Measurements from ENCODE around the gene PNMA8C.

PNMA8C gene

GRCh38 chr19:46393456-46394401 is 35.0 kb downstream of the PNMA8C start:
- Mint-ChIP-seq H3K36me3 (peaks cover 24% of the 10 kb centered on the region), H3K9me3 (peaks cover 4% of the 10 kb centered on the region), H3K4me1 (no peaks in the 10 kb centered on the region), H3K27ac (no peak overlapping the region), H3K4me3 (no peak overlapping the region), H3K27me3 (peaks cover 10% of the 10 kb centered on the region)
- peak; percentile 18 for DNase-seq
- CTCF ChIA-PET = no interaction called here

GRCh38 chr19:46392837-46393236 is 35.9 kb downstream of the PNMA8C start:
- peaks cover 4% of the 10 kb centered on the region for H3K9me3 Mint-ChIP-seq
- DNase-seq = no peak
- no peaks in the 10 kb centered on the region for H3K4me1 Mint-ChIP-seq
- no peak overlapping the region for H3K27ac Mint-ChIP-seq
- H3K36me3 Mint-ChIP-seq = peaks cover 33% of the 10 kb centered on the region
- H3K27me3 Mint-ChIP-seq = peaks cover 5% of the 10 kb centered on the region
- CTCF ChIA-PET = no interaction called here
- H3K4me3 Mint-ChIP-seq = no peak overlapping the region

GRCh38 chr19:46392252-46392801 is 36.4 kb downstream of the PNMA8C start:
- Mint-ChIP-seq H3K27me3 (no peaks in the 10 kb centered on the region), H3K9me3 (peaks cover 4% of the 10 kb centered on the region), H3K27ac (no peak overlapping the region), H3K36me3 (peaks cover 38% of the 10 kb centered on the region), H3K4me1 (no peaks in the 10 kb centered on the region), H3K4me3 (no peak overlapping the region)
- no peak for DNase-seq
- CTCF ChIA-PET = no interaction called here

GRCh38 chr19:46391296-46392251 is 37.2 kb downstream of the PNMA8C start:
- Mint-ChIP-seq H3K27ac (no peak overlapping the region), H3K9me3 (peaks cover 4% of the 10 kb centered on the region), H3K4me1 (no peaks in the 10 kb centered on the region), H3K4me3 (no peak overlapping the region), H3K36me3 (peaks cover 46% of the 10 kb centered on the region), H3K27me3 (no peaks in the 10 kb centered on the region)
- CTCF ChIA-PET = no interaction called here
- no peak for DNase-seq

- CTCF ChIA-PET = interaction anchor here (0.6 kb wide), 1 partner anchor 35 kb away, joined by 3 read pairs; no protein-coding TSS in a partner anchor
- DNase-seq = no peak
- Mint-ChIP-seq H3K27ac (no peak overlapping the region), H3K36me3 (peaks cover 50% of the 10 kb centered on the region), H3K4me1 (no peaks in the 10 kb centered on the region), H3K4me3 (no peak overlapping the region), H3K9me3 (peaks cover 4% of the 10 kb centered on the region), H3K27me3 (no peaks in the 10 kb centered on the region)
Observed at GRCh38 chr19:46390866-46391265, 37.9 kb downstream of the PNMA8C start.

GRCh38 chr19:46390121-46390858 is 38.4 kb downstream of the PNMA8C start:
- CTCF ChIA-PET = interaction anchor here (0.6 kb wide), 1 partner anchor 35 kb away, joined by 3 read pairs; no protein-coding TSS in a partner anchor
- peaks cover 52% of the 10 kb centered on the region for H3K36me3 Mint-ChIP-seq

GRCh38 chr19:46388311-46389095 is 40.2 kb downstream of the PNMA8C start:
- no peak overlapping the region for H3K4me3 Mint-ChIP-seq
- no peak overlapping the region for H3K27ac Mint-ChIP-seq
- peak; percentile 17 for DNase-seq
- CTCF ChIA-PET = interaction anchor here (1.0 kb wide), 1 partner anchor 17 kb away, joined by 3 read pairs; no protein-coding TSS in a partner anchor
- peaks cover 4% of the 10 kb centered on the region for H3K9me3 Mint-ChIP-seq
- peaks cover 63% of the 10 kb centered on the region for H3K36me3 Mint-ChIP-seq
- H3K27me3 Mint-ChIP-seq = no peaks in the 10 kb centered on the region
- no peaks in the 10 kb centered on the region for H3K4me1 Mint-ChIP-seq

More at GRCh38 chr19:46390121-46390858, 38.4 kb downstream of the PNMA8C start:
- H3K27me3 Mint-ChIP-seq = no peaks in the 10 kb centered on the region
- no peak for DNase-seq
- H3K27ac Mint-ChIP-seq = no peak overlapping the region
- H3K4me1 Mint-ChIP-seq = no peaks in the 10 kb centered on the region
- H3K9me3 Mint-ChIP-seq = peaks cover 4% of the 10 kb centered on the region
- H3K4me3 Mint-ChIP-seq = no peak overlapping the region

- no peak overlapping the region for H3K4me3 Mint-ChIP-seq
- CTCF ChIA-PET = interaction anchor here (1.0 kb wide), 1 partner anchor 16 kb away, joined by 3 read pairs; no protein-coding TSS in a partner anchor
- peak overlapping the region; percentile 24 for H3K27ac Mint-ChIP-seq
- peak; percentile 5 for DNase-seq
- H3K4me1 Mint-ChIP-seq = no peaks in the 10 kb centered on the region
- H3K27me3 Mint-ChIP-seq = no peaks in the 10 kb centered on the region
- peaks cover 65% of the 10 kb centered on the region for H3K36me3 Mint-ChIP-seq
- peaks cover 4% of the 10 kb centered on the region for H3K9me3 Mint-ChIP-seq
Observed at GRCh38 chr19:46387713-46388130, 41.0 kb downstream of the PNMA8C start.

- Mint-ChIP-seq H3K9me3 (peaks cover 4% of the 10 kb centered on the region), H3K36me3 (peaks cover 68% of the 10 kb centered on the region), H3K27me3 (no peaks in the 10 kb centered on the region), H3K4me1 (no peaks in the 10 kb centered on the region), H3K27ac (no peak overlapping the region), H3K4me3 (no peak overlapping the region)
- DNase-seq = peak; percentile 18
- CTCF ChIA-PET = interaction anchor here (1.0 to 2.9 kb wide), 2 partner anchors 9 to 15 kb away, joined by 3 to 9 read pairs; no protein-coding TSS in a partner anchor
Observed at GRCh38 chr19:46386996-46387712, 41.6 kb downstream of the PNMA8C start.

GRCh38 chr19:46386151-46386550 is 42.6 kb downstream of the PNMA8C start:
- peak; percentile 11 for DNase-seq
- CTCF ChIA-PET = interaction anchor here (2.9 kb wide), 1 partner anchor 10 kb away, joined by 9 read pairs; no protein-coding TSS in a partner anchor
- Mint-ChIP-seq H3K9me3 (peaks cover 4% of the 10 kb centered on the region), H3K4me3 (no peak overlapping the region), H3K27ac (peak overlapping the region; percentile 33), H3K27me3 (no peaks in the 10 kb centered on the region), H3K36me3 (peaks cover 66% of the 10 kb centered on the region), H3K4me1 (no peaks in the 10 kb centered on the region)

GRCh38 chr19:46385636-46386035 is 43.1 kb downstream of the PNMA8C start:
- H3K9me3 Mint-ChIP-seq = peaks cover 4% of the 10 kb centered on the region
- H3K4me1 Mint-ChIP-seq = no peaks in the 10 kb centered on the region
- no peak overlapping the region for H3K4me3 Mint-ChIP-seq
- H3K27me3 Mint-ChIP-seq = no peaks in the 10 kb centered on the region
- peak; percentile 5 for DNase-seq
- CTCF ChIA-PET = interaction anchor here (2.9 kb wide), 1 partner anchor 11 kb away, joined by 9 read pairs; no protein-coding TSS in a partner anchor
- peaks cover 70% of the 10 kb centered on the region for H3K36me3 Mint-ChIP-seq
- no peak overlapping the region for H3K27ac Mint-ChIP-seq

- Mint-ChIP-seq H3K27me3 (no peaks in the 10 kb centered on the region), H3K27ac (no peak overlapping the region), H3K9me3 (peaks cover 2% of the 10 kb centered on the region), H3K36me3 (peaks cover 71% of the 10 kb centered on the region), H3K4me3 (no peak overlapping the region), H3K4me1 (no peaks in the 10 kb centered on the region)
- CTCF ChIA-PET = interaction anchor here (2.9 kb wide), 1 partner anchor 12 kb away, joined by 9 read pairs; no protein-coding TSS in a partner anchor
- peak; percentile 3 for DNase-seq
Observed at GRCh38 chr19:46384396-46384795, 44.3 kb downstream of the PNMA8C start.

All from activated naive CD4-positive, alpha-beta T cell treated with anti-CD3 and anti-CD28 coated beads, Interleukin-2, amount 10 ng/mL, durations not matched to agents 7 days and 5 days (primary cell).